Right lung (tissue), 5 donors: Measurements from ENCODE around the gene ACTR2. TPM values are rescaled to one million over a fixed set of nuclear protein-coding genes. Genes with fewer than 3 reads are reported as not detected.

Experiments used
- DNase-seq, 2 donors: peaks; one replicate each; pipeline ENCODE4 v3.0.0-alpha.2; 2013
- polyA plus RNA-seq, 5 donors: library from polyadenylated mRNA; unstranded; fragments of 120-200 nt; gene quantifications; one replicate each; pipeline versions ENCODE4 v1.2.1 to v1.2.3, GENCODE V29; 2013; ENCODE audit warnings: inconsistent platforms in 1 of 5, low replicate concordance in 1 of 5; ENCODE audit not compliant: insufficient read length in 5 of 5, insufficient read depth in 1 of 5

ACTR2 gene
- polyA plus RNA-seq, 5 donors, result 152 to 208 (median 185) TPM

GRCh38 chr2:65277791-65278483 lies 50.3 kb downstream of the ACTR2 start:
- no peak for DNase-seq

GRCh38 chr2:65278531-65278981 lies 50.9 kb downstream of the ACTR2 start:
- no peak for DNase-seq

DNA sequence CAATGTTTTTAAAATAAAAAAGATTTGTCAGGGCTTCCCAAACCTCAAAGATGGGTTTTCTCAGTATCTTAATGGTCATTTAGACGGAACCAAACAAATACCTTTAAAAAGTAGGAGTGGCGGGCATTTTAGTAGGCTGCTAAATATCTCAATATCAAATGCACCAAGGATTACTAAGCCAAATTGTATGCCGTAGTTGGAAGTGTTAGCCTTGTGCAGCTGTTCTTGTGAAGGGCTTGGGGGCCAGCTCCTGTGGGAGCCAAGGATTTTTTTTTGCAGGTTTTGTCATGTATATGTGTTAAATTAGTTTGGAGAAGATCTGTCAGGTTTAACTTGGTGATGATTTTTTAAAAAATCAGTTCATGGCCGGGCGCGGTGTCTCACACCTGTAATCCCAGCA lies 52.1 kb downstream of the ACTR2 start:
- DNase-seq, result no peak

DNA sequence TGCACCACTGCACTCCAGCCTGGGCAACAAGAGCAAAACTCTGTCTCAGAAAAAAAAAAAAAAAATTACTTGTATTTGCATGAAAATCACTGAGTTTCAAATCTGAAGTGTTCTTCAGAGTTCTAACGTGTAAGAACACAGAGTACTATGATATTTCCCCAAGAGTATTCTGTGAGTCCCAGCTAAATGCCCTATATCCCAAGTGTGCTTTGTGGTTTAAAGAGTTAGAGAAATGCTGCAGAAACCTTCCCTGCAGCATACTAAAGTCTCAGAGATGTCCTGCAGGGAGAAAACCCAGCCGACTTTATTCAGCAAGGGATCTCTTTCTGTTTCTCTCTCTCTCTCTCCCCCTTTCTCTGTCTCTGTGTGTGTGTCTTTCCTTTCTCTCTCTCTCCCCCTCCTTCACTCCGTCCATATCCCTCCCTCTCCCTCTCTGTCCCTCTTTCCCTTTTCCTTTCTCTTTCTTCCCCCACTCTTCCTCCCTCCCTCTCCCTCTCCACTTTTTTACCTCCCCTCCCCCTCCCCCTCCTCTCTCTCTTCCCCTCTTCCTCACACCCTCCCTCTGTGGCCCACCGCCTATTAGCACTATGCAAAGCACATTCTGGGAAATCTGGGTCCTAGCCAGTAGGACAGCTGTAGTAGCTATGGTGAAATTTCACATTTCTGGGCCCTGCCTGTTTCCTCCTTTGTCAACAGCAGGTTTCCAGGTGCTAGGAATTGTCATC lies 54.2 kb downstream of the ACTR2 start:
- DNase-seq, result peak; percentile 85 to 89

GRCh38 chr2:65282477-65283053 lies 54.9 kb downstream of the ACTR2 start:
- no peak for DNase-seq

DNA sequence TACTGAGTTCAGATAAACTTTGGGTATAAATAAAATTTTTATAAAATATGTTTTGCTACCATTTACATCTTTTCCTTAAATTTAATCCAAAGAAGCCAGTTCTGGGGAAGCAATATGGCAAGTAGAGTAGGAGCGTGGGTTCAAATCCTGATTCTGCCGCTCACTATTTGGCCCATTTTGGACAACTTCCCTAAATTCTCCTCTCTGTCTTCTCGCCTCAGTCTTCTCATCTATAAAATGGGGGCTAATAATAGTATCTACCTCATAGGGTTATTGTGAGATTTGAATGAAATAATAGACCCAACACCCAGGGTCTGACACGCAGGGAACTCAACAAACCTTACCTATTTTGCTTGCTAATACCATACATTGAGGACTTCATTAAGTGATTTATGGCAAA lies 59.7 kb downstream of the ACTR2 start:
- DNase-seq, result no peak

- DNase-seq, result no peak
Measured at GRCh38 chr2:65291216-65292105, 63.8 kb downstream of the ACTR2 start.

DNA sequence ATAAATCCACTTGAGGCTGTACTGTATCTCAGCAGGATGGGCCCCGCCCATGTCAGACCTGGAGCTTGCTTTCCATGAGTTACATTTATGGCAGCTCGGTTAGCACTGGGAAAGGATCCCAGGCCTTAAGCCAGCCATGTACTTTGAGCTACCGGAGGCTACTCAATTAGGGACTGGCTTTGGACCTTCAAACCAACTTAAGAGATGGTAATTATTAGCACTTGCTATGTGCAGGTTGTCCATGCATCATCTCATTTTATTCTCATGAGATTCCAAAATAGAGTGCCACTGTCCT lies 64.4 kb downstream of the ACTR2 start:
- DNase-seq, result no peak

DNA sequence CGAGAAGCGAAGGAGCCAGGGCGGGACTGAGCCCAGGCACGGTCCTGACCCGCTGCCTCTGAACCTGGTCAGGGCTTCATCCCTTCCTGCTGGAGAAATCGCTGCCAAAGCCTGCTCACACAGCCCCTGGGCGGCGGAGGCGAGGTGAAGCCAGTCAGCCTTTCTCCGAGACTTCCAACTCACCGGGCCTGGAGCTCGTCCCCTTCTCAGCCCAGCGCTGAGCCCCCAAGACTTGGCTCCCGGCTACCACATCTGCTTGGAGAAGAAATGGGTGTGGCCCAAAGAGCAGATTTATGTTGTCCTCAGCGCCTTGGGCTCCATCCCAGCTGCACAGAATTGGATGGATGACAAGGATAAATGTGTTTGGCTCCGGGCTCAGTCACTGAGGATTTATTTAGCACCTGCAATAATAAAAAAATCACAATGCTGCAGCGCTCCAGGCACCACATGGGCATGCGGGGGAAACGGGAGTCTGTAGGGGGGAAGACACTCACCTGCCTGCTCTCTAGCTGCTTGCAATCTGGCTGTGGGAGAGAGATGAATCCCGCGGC lies 64.9 kb downstream of the ACTR2 start:
- no peak for DNase-seq

DNA sequence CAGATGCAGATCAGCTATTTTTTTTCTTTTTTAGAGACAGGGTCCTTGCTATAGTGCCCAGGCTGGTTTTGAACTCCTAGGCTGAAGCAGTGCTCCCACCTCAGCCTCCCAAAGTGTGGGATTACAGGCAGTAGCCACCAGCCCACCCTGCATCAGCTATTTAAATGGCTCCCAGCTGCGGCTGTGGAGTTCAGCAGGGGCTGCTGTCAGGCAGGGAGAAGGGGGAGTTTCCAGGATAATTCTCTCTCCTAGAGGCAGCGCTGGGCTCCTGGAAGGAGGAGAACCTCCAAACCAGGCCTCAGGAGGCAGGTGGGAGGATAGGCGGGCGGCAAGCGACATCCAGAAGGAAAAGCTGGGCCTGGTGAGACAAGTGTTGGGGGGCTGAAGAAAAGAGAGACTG lies 65.7 kb downstream of the ACTR2 start:
- no peak for DNase-seq

- no peak for DNase-seq
Measured at GRCh38 chr2:65294136-65294535, 66.5 kb downstream of the ACTR2 start.

DNA sequence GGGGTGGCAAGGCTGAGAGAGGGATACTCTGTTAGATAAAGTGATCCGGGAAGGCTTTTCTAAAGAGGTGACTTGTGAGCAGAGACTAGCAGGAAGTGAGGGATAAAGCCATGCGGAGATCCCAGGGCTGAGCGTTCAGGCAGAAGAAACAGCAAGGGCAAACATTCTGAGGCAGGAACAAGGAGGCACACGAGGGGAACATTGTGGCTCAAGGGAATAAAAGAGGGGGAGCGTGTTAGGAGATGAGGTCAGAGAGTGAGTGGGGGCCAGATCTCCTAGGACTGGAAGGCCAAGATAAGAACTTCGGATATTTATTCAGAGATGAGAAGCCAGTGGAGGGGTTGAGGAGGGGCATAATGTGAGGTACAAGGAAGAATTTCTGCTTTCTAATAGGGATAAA lies 67.1 kb downstream of the ACTR2 start:
- DNase-seq, result no peak

DNA sequence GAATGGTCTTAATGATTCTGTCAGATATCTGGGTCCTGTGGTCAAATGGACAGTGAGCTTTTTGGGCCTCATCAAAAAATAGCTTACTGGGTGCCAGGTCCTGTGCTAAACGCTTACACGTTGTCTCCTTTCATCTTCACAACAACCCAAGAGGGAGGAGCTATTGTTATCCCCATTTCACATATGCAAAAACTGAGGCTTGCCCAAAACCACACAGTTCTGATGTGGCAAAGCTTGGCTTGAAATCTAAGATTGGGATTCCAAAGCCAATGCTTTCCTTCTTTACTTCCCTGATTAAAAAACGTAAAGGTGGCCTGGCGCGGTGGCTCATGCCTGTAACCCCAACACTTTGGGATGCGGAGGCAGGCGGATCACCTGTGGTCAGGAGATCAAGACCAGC lies 69.3 kb downstream of the ACTR2 start:
- DNase-seq, result no peak

- DNase-seq, result no peak
Measured at GRCh38 chr2:65297544-65297943, 69.9 kb downstream of the ACTR2 start.

DNA sequence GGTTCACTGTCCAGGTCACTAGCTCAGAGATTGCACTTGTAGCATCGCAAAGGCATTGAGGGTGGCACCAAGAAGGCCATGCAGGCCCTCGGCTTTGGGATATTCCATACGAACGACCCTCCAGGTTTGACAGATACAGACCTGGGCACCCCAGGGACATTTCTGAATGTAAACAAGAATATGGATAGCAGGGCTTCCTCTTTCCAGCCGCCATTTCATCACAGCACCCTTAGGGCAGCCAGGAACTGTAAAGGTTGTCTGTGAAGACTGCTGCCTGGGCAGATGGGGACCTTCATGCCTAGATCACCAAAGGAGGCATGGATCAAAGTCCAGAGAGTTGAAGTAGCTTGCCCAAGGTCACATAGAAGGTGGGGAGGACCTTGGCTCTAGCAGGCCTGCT lies 70.5 kb downstream of the ACTR2 start:
- DNase-seq, result no peak

GRCh38 chr2:65299246-65299645 lies 71.6 kb downstream of the ACTR2 start:
- DNase-seq, result no peak

DNA sequence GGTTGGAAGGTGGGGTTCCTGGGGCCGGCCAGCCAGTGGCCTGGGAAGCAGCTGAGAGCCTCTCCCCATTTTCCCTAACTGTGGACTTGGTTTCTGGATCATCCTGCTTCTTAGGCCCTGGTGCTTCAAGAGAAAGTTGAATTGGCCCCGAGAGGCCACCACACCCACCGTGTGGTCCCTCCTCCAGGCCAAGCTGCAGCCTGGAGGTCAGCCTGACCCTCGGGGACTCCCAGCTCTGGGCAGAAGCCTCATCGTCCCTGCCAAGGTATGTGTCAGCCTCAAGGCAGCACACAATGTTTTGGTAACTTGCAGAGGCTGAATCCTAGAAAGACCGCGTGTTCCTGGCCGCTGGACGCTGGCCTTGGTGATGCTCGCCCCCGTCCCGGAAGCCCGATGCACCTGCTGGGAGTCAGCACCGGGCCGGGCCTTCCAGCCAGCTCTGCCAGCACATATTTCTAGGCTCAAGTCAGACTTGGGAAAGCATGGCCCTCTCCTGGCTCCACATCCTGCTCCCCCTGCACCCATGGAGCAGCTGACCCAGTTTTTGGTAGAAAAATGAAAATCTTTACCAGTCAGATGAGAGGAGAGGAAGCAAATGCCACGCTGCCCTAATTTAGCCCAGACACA lies 72.6 kb downstream of the ACTR2 start:
- no peak for DNase-seq

DNA sequence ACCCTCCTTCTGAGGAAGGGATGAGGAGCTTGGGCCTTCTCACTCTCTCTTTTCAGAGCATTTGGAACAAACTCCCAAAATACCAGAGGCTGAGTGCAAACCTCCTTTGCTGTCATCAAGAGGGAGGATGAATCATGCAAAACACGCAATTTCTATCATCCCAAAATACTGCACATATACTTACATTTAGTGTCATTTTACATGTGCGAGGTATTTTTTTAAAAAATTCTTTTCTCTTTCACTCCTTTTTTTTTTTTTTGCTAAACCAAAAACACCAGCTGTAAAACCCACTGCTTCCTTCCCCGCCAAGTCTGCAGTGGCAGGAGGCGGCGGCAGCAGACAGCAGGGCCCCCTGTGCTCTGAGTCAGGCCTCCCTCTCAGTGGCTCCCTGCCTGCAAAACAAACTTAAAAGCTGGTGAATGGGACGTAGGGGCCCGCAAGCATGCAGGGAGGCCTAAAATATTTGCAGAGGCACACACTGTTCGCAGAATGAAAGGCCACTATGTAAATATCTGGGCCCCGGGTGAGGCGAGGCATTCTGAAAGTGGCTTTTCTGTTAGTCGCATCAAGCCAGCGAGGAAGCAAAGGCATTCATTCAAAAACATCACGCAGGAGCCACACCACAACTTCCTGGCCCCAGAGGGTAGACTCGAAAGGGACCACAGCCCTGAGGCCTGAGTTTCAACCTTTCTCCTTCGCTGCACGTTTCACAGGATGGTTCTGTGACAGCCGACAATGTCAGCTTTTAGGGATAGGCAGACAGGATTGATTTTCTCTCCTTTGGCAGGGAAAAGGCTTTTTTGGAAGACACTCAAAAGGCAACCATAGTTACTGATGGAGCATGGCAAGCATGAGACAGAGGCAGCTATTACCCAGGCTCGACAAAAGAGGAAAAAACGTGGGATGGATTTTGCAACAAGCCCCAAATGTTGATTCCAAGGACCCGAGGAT lies 73.4 kb downstream of the ACTR2 start:
- DNase-seq, result no peak

DNA sequence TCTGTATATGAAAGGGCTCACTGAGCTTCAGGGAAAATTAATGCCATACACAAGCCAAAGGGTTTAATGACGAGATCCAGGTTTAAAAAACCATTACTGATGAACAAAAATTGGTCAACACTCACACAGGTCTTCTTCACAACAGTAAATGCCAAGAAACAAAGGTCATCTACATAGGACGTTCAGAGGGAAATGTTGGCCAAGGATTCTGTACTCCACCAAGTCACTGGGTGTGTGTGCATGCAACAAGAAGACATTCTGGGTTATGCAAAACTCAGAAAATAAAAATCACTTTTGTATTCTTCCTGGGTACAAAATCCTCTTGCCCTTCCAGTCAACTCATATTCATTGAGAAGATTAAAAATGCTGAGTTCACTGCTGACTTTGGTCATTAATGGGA lies 78.3 kb downstream of the ACTR2 start:
- no peak for DNase-seq

DNA sequence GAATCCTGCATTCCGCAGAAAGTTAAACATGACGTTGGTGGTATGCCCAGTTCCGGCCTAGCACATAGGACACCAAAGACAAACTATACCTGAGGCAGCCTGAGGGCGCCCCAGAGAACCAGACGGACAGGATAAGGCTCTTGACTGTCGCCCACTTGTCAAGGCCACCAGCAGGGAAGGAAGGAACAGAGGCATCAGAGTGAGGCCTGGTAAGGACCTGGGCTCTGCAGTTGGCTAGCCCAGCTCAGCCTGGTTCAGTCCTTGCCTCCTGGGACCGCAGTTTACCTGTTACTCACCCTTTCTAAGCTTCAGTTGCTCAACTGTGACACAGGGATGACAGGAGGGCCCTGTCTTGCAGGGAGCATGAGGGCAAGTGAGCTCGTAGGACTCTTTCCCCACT lies 82.1 kb downstream of the ACTR2 start:
- DNase-seq, result peak in 1 of 2 donors; percentile 31
